GM19324 (cell line): Measurements from ENCODE around the gene ASB2.

Experiments used
- ATAC-seq: cut with Tn5 transposase; IDR thresholded peaks from one replicate; pipeline ENCODE4 v1.9.1; 2021; ENCODE audit warnings: mild to moderate bottlenecking, moderate library complexity; ENCODE audit not compliant: unreplicated experiment, low FRiP score

The ASB2 gene

GRCh38 chr14:93884950-93885349 lies 91.4 kb downstream of the ASB2 start:
- no peak for ATAC-seq
